Measurements from ENCODE around the gene ANTXRL.
"Not testable (repeated sequence)": the region's sequence is repeated elsewhere in the genome, so short reads cannot be mapped to it uniquely, and the experiment has no call there.

The ANTXRL gene

GRCh38 chr10:46296641-46297141, 9.9 kb downstream of the ANTXRL start:
- no peak for DNase-seq

- DNase-seq = no peak
Measured at GRCh38 chr10:46297406-46298204, 10.8 kb downstream of the ANTXRL start.

- DNase-seq = no peak
Measured at GRCh38 chr10:46298477-46299285, 11.9 kb downstream of the ANTXRL start.

- no peak for DNase-seq
Measured at GRCh38 chr10:46299286-46299535, 12.4 kb downstream of the ANTXRL start.

GRCh38 chr10:46299536-46300369, 13.0 kb downstream of the ANTXRL start:
- peak; percentile 26 for DNase-seq

GRCh38 chr10:46300370-46300711, 13.5 kb downstream of the ANTXRL start:
- DNase-seq = not testable (repeated sequence)

GRCh38 chr10:46301056-46301645, 14.4 kb downstream of the ANTXRL start:
- DNase-seq = no peak

- no peak for DNase-seq
Measured at GRCh38 chr10:46301721-46302479, 15.1 kb downstream of the ANTXRL start.

GRCh38 chr10:46302765-46303352, 16.1 kb downstream of the ANTXRL start:
- not testable (repeated sequence) for DNase-seq

GRCh38 chr10:46304062-46304461, 17.3 kb downstream of the ANTXRL start:
- DNase-seq = no peak

GRCh38 chr10:46304671-46305070, 17.9 kb downstream of the ANTXRL start:
- not testable (repeated sequence) for DNase-seq

- DNase-seq = no peak
Measured at GRCh38 chr10:46305079-46305818, 18.5 kb downstream of the ANTXRL start.

GRCh38 chr10:46305986-46306385, 19.2 kb downstream of the ANTXRL start:
- DNase-seq = no peak

- DNase-seq = no peak
Measured at GRCh38 chr10:46306516-46307184, 19.9 kb downstream of the ANTXRL start.

GRCh38 chr10:46307281-46308112, 20.7 kb downstream of the ANTXRL start:
- DNase-seq = no peak

GRCh38 chr10:46308113-46308415, 21.3 kb downstream of the ANTXRL start:
- no peak for DNase-seq

- no peak for DNase-seq
Measured at GRCh38 chr10:46308666-46309450, 22.1 kb downstream of the ANTXRL start.

GRCh38 chr10:46309511-46310142, 22.8 kb downstream of the ANTXRL start:
- no peak for DNase-seq

Measured in NCI-H82 (cell line).